Measurements from ENCODE around the gene SMIM29.

- no peak for TF ChIP-seq CTCF (IDR thresholded peaks at IDR 0.05)
- no peak for TF ChIP-seq POLR2A (IDR thresholded peaks at IDR 0.05)
- no peak for TF ChIP-seq EP300 (IDR thresholded peaks at IDR 0.05)
These were observed 10.8 kb upstream of the SMIM29 start for GRCh38 chr6:34259529-34260069.
